ENCODE data around the gene TMEM263. TPM values are rescaled to one million over a fixed set of nuclear protein-coding genes. Genes with fewer than 3 reads are reported as not detected.

TMEM263 gene
- total and polyA plus RNA-seq, 9 of the 15 experiments (the other 6 are each of a cell fraction or from before 2014, with no cell fraction given), result 12.6 to 36.7 (median 24.4) TPM

- no peak for TF ChIP-seq TSHZ1 (CRISPR knock-in tag; IDR thresholded peaks at IDR 0.05)
- TF ChIP-seq TFAM (CRISPR knock-in tag; conservative IDR thresholded peaks at IDR 0.05), result no peak
- no peak for TF ChIP-seq ZNF41 (CRISPR knock-in tag; conservative IDR thresholded peaks at IDR 0.05)
- no peak for TF ChIP-seq HES1 (IDR thresholded peaks at IDR 0.05; ENCODE audit: low read depth)
- no peak; the same call in 1 of the 2 replicates for TF ChIP-seq ZNF766 (CRISPR knock-in tag; conservative IDR thresholded peaks at IDR 0.05)
- peak; percentile 15; the same call in 1 of the 2 replicates for TF ChIP-seq JUN (IDR thresholded peaks at IDR 0.05; ENCODE audit: borderline replicate concordance, low read depth, low read length)
- no peak for TF ChIP-seq JUN (CRISPR knock-in tag; IDR thresholded peaks at IDR 0.05; ENCODE audit: borderline replicate concordance)
- TF ChIP-seq MCM2 (IDR thresholded peaks at IDR 0.05; ENCODE audit: low read depth), result no peak
- TF ChIP-seq ZC3H4 (CRISPR knock-in tag; IDR thresholded peaks at IDR 0.05; ENCODE audit: borderline replicate concordance), result no peak
- no peak for TF ChIP-seq KLF6 (CRISPR knock-in tag; IDR thresholded peaks at IDR 0.05; ENCODE audit: borderline replicate concordance)
- TF ChIP-seq ZNF444 (CRISPR knock-in tag; IDR thresholded peaks at IDR 0.05), result no peak
- no peak for TF ChIP-seq ZNF318 (IDR thresholded peaks at IDR 0.05; ENCODE audit: borderline replicate concordance in 1 of 2, low read depth in 1 of 2)
- no peak for TF ChIP-seq OTX1 (CRISPR knock-in tag; IDR thresholded peaks at IDR 0.05)
Observed at GRCh38 chr12:106954462-106955376, 988 bp upstream of the TMEM263 start (continued).
